ENCODE data around the gene CAMK2G.

Gene CAMK2G

GRCh38 chr10:73867871-73868631 is 6.3 kb downstream of the CAMK2G start:
- H3K9me3 Mint-ChIP-seq = no peaks in the 10 kb centered on the region
- H3K27ac Mint-ChIP-seq = peak overlapping the region; percentile 97
- no peaks in the 10 kb centered on the region for H3K27me3 Mint-ChIP-seq (ENCODE audit: low read depth)
- peaks cover 80% of the 10 kb centered on the region for H3K4me1 Mint-ChIP-seq (ENCODE audit: low read depth)
- no peak overlapping the region for H3K4me3 Mint-ChIP-seq
- no peak for DNase-seq (ENCODE audit: low spot score)
- peaks cover 70% of the 10 kb centered on the region for H3K36me3 Mint-ChIP-seq (ENCODE audit: low read depth)

GRCh38 chr10:73867126-73867807 is 7.1 kb downstream of the CAMK2G start:
- Mint-ChIP-seq H3K9me3 (no peaks in the 10 kb centered on the region), H3K4me1 (ENCODE audit: low read depth) (peaks cover 75% of the 10 kb centered on the region), H3K27ac (peak overlapping the region; percentile 97), H3K36me3 (ENCODE audit: low read depth) (peaks cover 69% of the 10 kb centered on the region), H3K27me3 (ENCODE audit: low read depth) (no peaks in the 10 kb centered on the region), H3K4me3 (peak overlapping the region; percentile 90)
- no peak for DNase-seq (ENCODE audit: low spot score)

GRCh38 chr10:73866621-73867020 is 7.7 kb downstream of the CAMK2G start:
- peak overlapping the region; percentile 90 for H3K4me3 Mint-ChIP-seq
- peaks cover 65% of the 10 kb centered on the region for H3K36me3 Mint-ChIP-seq (ENCODE audit: low read depth)
- peak overlapping the region; percentile 97 for H3K27ac Mint-ChIP-seq
- no peak for DNase-seq (ENCODE audit: low spot score)
- H3K4me1 Mint-ChIP-seq (ENCODE audit: low read depth) = peaks cover 69% of the 10 kb centered on the region
- H3K9me3 Mint-ChIP-seq = no peaks in the 10 kb centered on the region
- H3K27me3 Mint-ChIP-seq (ENCODE audit: low read depth) = no peaks in the 10 kb centered on the region

- peaks cover 66% of the 10 kb centered on the region for H3K4me1 Mint-ChIP-seq (ENCODE audit: low read depth)
- peak overlapping the region; percentile 97 for H3K27ac Mint-ChIP-seq
- peak overlapping the region; percentile 90 for H3K4me3 Mint-ChIP-seq
- H3K9me3 Mint-ChIP-seq = no peaks in the 10 kb centered on the region
- H3K36me3 Mint-ChIP-seq (ENCODE audit: low read depth) = peaks cover 60% of the 10 kb centered on the region
- no peaks in the 10 kb centered on the region for H3K27me3 Mint-ChIP-seq (ENCODE audit: low read depth)
- peak; percentile 47 for DNase-seq (ENCODE audit: low spot score)
Measured at GRCh38 chr10:73865459-73866442, 8.6 kb downstream of the CAMK2G start.

GRCh38 chr10:73865107-73865458 is 9.3 kb downstream of the CAMK2G start:
- Mint-ChIP-seq H3K27ac (peak overlapping the region; percentile 97), H3K9me3 (no peaks in the 10 kb centered on the region), H3K27me3 (ENCODE audit: low read depth) (no peaks in the 10 kb centered on the region), H3K4me1 (ENCODE audit: low read depth) (peaks cover 68% of the 10 kb centered on the region), H3K36me3 (ENCODE audit: low read depth) (peaks cover 60% of the 10 kb centered on the region), H3K4me3 (peak overlapping the region; percentile 90)
- no peak for DNase-seq (ENCODE audit: low spot score)

- H3K36me3 Mint-ChIP-seq (ENCODE audit: low read depth) = peaks cover 64% of the 10 kb centered on the region
- H3K9me3 Mint-ChIP-seq = no peaks in the 10 kb centered on the region
- DNase-seq (ENCODE audit: low spot score) = no peak
- H3K27ac Mint-ChIP-seq = peak overlapping the region; percentile 97
- H3K4me1 Mint-ChIP-seq (ENCODE audit: low read depth) = peaks cover 72% of the 10 kb centered on the region
- H3K4me3 Mint-ChIP-seq = peak overlapping the region; percentile 90
- H3K27me3 Mint-ChIP-seq (ENCODE audit: low read depth) = no peaks in the 10 kb centered on the region
Measured at GRCh38 chr10:73864229-73864628, 10.1 kb downstream of the CAMK2G start.

- DNase-seq (ENCODE audit: low spot score) = no peak
- Mint-ChIP-seq H3K36me3 (ENCODE audit: low read depth) (peaks cover 68% of the 10 kb centered on the region), H3K27ac (peak overlapping the region; percentile 31), H3K27me3 (ENCODE audit: low read depth) (no peaks in the 10 kb centered on the region), H3K9me3 (no peaks in the 10 kb centered on the region), H3K4me1 (ENCODE audit: low read depth) (peaks cover 72% of the 10 kb centered on the region), H3K4me3 (no peak overlapping the region)
Measured at GRCh38 chr10:73863039-73863817, 11.1 kb downstream of the CAMK2G start.

- Mint-ChIP-seq H3K27me3 (ENCODE audit: low read depth) (no peaks in the 10 kb centered on the region), H3K36me3 (ENCODE audit: low read depth) (peaks cover 73% of the 10 kb centered on the region), H3K9me3 (no peaks in the 10 kb centered on the region), H3K4me3 (no peak overlapping the region), H3K4me1 (ENCODE audit: low read depth) (peaks cover 73% of the 10 kb centered on the region), H3K27ac (peak overlapping the region; percentile 23)
- DNase-seq (ENCODE audit: low spot score) = no peak
Measured at GRCh38 chr10:73862011-73862410, 12.3 kb downstream of the CAMK2G start.

- H3K9me3 Mint-ChIP-seq = no peaks in the 10 kb centered on the region
- H3K36me3 Mint-ChIP-seq (ENCODE audit: low read depth) = peaks cover 74% of the 10 kb centered on the region
- H3K27me3 Mint-ChIP-seq (ENCODE audit: low read depth) = no peaks in the 10 kb centered on the region
- peak overlapping the region; percentile 79 for H3K27ac Mint-ChIP-seq
- peak overlapping the region; percentile 46 for H3K4me3 Mint-ChIP-seq
- DNase-seq (ENCODE audit: low spot score) = no peak
- H3K4me1 Mint-ChIP-seq (ENCODE audit: low read depth) = peaks cover 60% of the 10 kb centered on the region
Measured at GRCh38 chr10:73859784-73860491, 14.4 kb downstream of the CAMK2G start.

GRCh38 chr10:73859428-73859783 is 14.9 kb downstream of the CAMK2G start:
- H3K9me3 Mint-ChIP-seq = no peaks in the 10 kb centered on the region
- peaks cover 58% of the 10 kb centered on the region for H3K4me1 Mint-ChIP-seq (ENCODE audit: low read depth)

GRCh38 chr10:73858750-73859427 is 15.5 kb downstream of the CAMK2G start:
- Mint-ChIP-seq H3K27me3 (ENCODE audit: low read depth) (no peaks in the 10 kb centered on the region), H3K4me3 (peak overlapping the region; percentile 75), H3K27ac (peak overlapping the region; percentile 79), H3K4me1 (ENCODE audit: low read depth) (peaks cover 54% of the 10 kb centered on the region), H3K9me3 (no peaks in the 10 kb centered on the region), H3K36me3 (ENCODE audit: low read depth) (peaks cover 70% of the 10 kb centered on the region)
- DNase-seq (ENCODE audit: low spot score) = no peak

More at GRCh38 chr10:73859428-73859783, 14.9 kb downstream of the CAMK2G start:
- peaks cover 74% of the 10 kb centered on the region for H3K36me3 Mint-ChIP-seq (ENCODE audit: low read depth)
- no peaks in the 10 kb centered on the region for H3K27me3 Mint-ChIP-seq (ENCODE audit: low read depth)
- peak overlapping the region; percentile 46 for H3K4me3 Mint-ChIP-seq
- DNase-seq (ENCODE audit: low spot score) = peak; percentile 51
- peak overlapping the region; percentile 79 for H3K27ac Mint-ChIP-seq

GRCh38 chr10:73858013-73858708 is 16.2 kb downstream of the CAMK2G start:
- Mint-ChIP-seq H3K27me3 (ENCODE audit: low read depth) (no peaks in the 10 kb centered on the region), H3K4me1 (ENCODE audit: low read depth) (peaks cover 51% of the 10 kb centered on the region), H3K4me3 (peak overlapping the region; percentile 75), H3K27ac (peak overlapping the region; percentile 90), H3K9me3 (no peaks in the 10 kb centered on the region), H3K36me3 (ENCODE audit: low read depth) (peaks cover 66% of the 10 kb centered on the region)
- DNase-seq (ENCODE audit: low spot score) = no peak

Data from T-helper 2 cell treated with Interferon-gamma antibody and Interleukin-4, amounts not matched to agents 5 μg/mL and 100 μg/mL, for 36 hours (primary cell).